Measurements from ENCODE around the gene PTPRN.

Gene PTPRN

GRCh38 chr2:219309278-219309677 lies at the start of gene PTPRN:
Gene PTPRN, minus strand, starts transcription at chr2:219309401. Its CDS starts 69 bp downstream, at chr2:219309332.
- DNase-seq (ENCODE audit: low spot score in 2 of 2) (no peak), ATAC-seq (ENCODE audit: low read depth) (no peak)
- H3K27ac Mint-ChIP-seq: no peak within 1 kb of the TSS
- no peak within 1 kb of the TSS for H3K4me3 Mint-ChIP-seq
- H3K36me3 Mint-ChIP-seq: no peaks in the 10 kb centered on the region
- H3K9me3 Mint-ChIP-seq: peaks cover 3% of the 10 kb centered on the region
- no peaks in the 10 kb centered on the region for H3K4me1 Mint-ChIP-seq
- H3K27me3 Mint-ChIP-seq: peaks cover 31% of the 10 kb centered on the region

GRCh38 chr2:219358170-219359075 lies 49.2 kb upstream of the PTPRN start:
- H3K27me3 Mint-ChIP-seq: peaks cover 25% of the 10 kb centered on the region
- H3K27ac Mint-ChIP-seq: no peak overlapping the region
- H3K36me3 Mint-ChIP-seq: peaks cover 6% of the 10 kb centered on the region
- H3K9me3 Mint-ChIP-seq: no peaks in the 10 kb centered on the region
- DNase-seq (ENCODE audit: low spot score in 2 of 2) (no peak), ATAC-seq (ENCODE audit: low read depth) (no peak)
- no peak overlapping the region for H3K4me3 Mint-ChIP-seq
- no peaks in the 10 kb centered on the region for H3K4me1 Mint-ChIP-seq

- peaks cover 5% of the 10 kb centered on the region for H3K36me3 Mint-ChIP-seq
- H3K27me3 Mint-ChIP-seq: peaks cover 27% of the 10 kb centered on the region
- no peak overlapping the region for H3K4me3 Mint-ChIP-seq
Observed at GRCh38 chr2:219356834-219357233, 47.6 kb upstream of the PTPRN start.

GRCh38 chr2:219354582-219354981 lies 45.4 kb upstream of the PTPRN start:
- ATAC-seq (ENCODE audit: low read depth) (no peak), DNase-seq (ENCODE audit: low spot score in 2 of 2) (no peak)
- H3K9me3 Mint-ChIP-seq: no peaks in the 10 kb centered on the region
- H3K27ac Mint-ChIP-seq: no peak overlapping the region
- H3K27me3 Mint-ChIP-seq: peaks cover 23% of the 10 kb centered on the region
- no peaks in the 10 kb centered on the region for H3K4me1 Mint-ChIP-seq
- H3K4me3 Mint-ChIP-seq: no peak overlapping the region
- H3K36me3 Mint-ChIP-seq: no peaks in the 10 kb centered on the region

More at GRCh38 chr2:219356834-219357233, 47.6 kb upstream of the PTPRN start:
- DNase-seq (ENCODE audit: low spot score in 2 of 2) (no peak), ATAC-seq (ENCODE audit: low read depth) (no peak)
- no peak overlapping the region for H3K27ac Mint-ChIP-seq
- H3K9me3 Mint-ChIP-seq: no peaks in the 10 kb centered on the region
- no peaks in the 10 kb centered on the region for H3K4me1 Mint-ChIP-seq

GRCh38 chr2:219353129-219353528 lies 43.9 kb upstream of the PTPRN start:
- H3K27me3 Mint-ChIP-seq: peaks cover 23% of the 10 kb centered on the region
- no peak overlapping the region for H3K4me3 Mint-ChIP-seq
- H3K27ac Mint-ChIP-seq: no peak overlapping the region
- ATAC-seq (ENCODE audit: low read depth): no peak
- no peaks in the 10 kb centered on the region for H3K36me3 Mint-ChIP-seq
- no peak for DNase-seq (ENCODE audit: low spot score in 2 of 2)
- no peaks in the 10 kb centered on the region for H3K9me3 Mint-ChIP-seq
- H3K4me1 Mint-ChIP-seq: no peaks in the 10 kb centered on the region

GRCh38 chr2:219352448-219353023 lies 43.3 kb upstream of the PTPRN start:
- no peak overlapping the region for H3K4me3 Mint-ChIP-seq
- peaks cover 25% of the 10 kb centered on the region for H3K27me3 Mint-ChIP-seq
- H3K27ac Mint-ChIP-seq: no peak overlapping the region
- no peaks in the 10 kb centered on the region for H3K4me1 Mint-ChIP-seq
- DNase-seq (ENCODE audit: low spot score in 2 of 2) (peak; percentile 33 to 59), ATAC-seq (ENCODE audit: low read depth) (peak; percentile 67)
- no peaks in the 10 kb centered on the region for H3K9me3 Mint-ChIP-seq
- no peaks in the 10 kb centered on the region for H3K36me3 Mint-ChIP-seq

- H3K4me1 Mint-ChIP-seq: no peaks in the 10 kb centered on the region
- H3K27me3 Mint-ChIP-seq: peaks cover 21% of the 10 kb centered on the region
Observed at GRCh38 chr2:219350710-219351221, 41.6 kb upstream of the PTPRN start.

GRCh38 chr2:219350215-219350614 lies 41.0 kb upstream of the PTPRN start:
- Mint-ChIP-seq H3K4me1 (no peaks in the 10 kb centered on the region), H3K4me3 (no peak overlapping the region), H3K27ac (no peak overlapping the region), H3K36me3 (no peaks in the 10 kb centered on the region), H3K27me3 (peaks cover 18% of the 10 kb centered on the region), H3K9me3 (no peaks in the 10 kb centered on the region)
- no peak for ATAC-seq (ENCODE audit: low read depth)
- no peak for DNase-seq (ENCODE audit: low spot score in 2 of 2)

More at GRCh38 chr2:219350710-219351221, 41.6 kb upstream of the PTPRN start:
- Mint-ChIP-seq H3K27ac (no peak overlapping the region), H3K9me3 (no peaks in the 10 kb centered on the region), H3K36me3 (no peaks in the 10 kb centered on the region), H3K4me3 (no peak overlapping the region)
- no peak for DNase-seq (ENCODE audit: low spot score in 2 of 2)
- ATAC-seq (ENCODE audit: low read depth): peak; percentile 14

- no peak for DNase-seq (ENCODE audit: low spot score in 2 of 2)
- Mint-ChIP-seq H3K4me3 (no peak overlapping the region), H3K9me3 (no peaks in the 10 kb centered on the region), H3K27me3 (peaks cover 10% of the 10 kb centered on the region), H3K36me3 (no peaks in the 10 kb centered on the region), H3K27ac (no peak overlapping the region), H3K4me1 (peaks cover 4% of the 10 kb centered on the region)
- no peak for ATAC-seq (ENCODE audit: low read depth)
Observed at GRCh38 chr2:219344751-219345430, 35.7 kb upstream of the PTPRN start.

- Mint-ChIP-seq H3K36me3 (peaks cover 2% of the 10 kb centered on the region), H3K4me1 (no peaks in the 10 kb centered on the region), H3K27me3 (peaks cover 25% of the 10 kb centered on the region), H3K27ac (no peak overlapping the region), H3K9me3 (peaks cover 11% of the 10 kb centered on the region), H3K4me3 (no peak overlapping the region)
- ATAC-seq (ENCODE audit: low read depth) (no peak), DNase-seq (ENCODE audit: low spot score in 2 of 2) (no peak)
Observed at GRCh38 chr2:219335373-219335786, 26.2 kb upstream of the PTPRN start.

- Mint-ChIP-seq H3K36me3 (peaks cover 2% of the 10 kb centered on the region), H3K4me3 (no peak overlapping the region), H3K27ac (no peak overlapping the region), H3K27me3 (peaks cover 27% of the 10 kb centered on the region), H3K9me3 (peaks cover 11% of the 10 kb centered on the region), H3K4me1 (no peaks in the 10 kb centered on the region)
- DNase-seq (ENCODE audit: low spot score in 2 of 2) (no peak), ATAC-seq (ENCODE audit: low read depth) (no peak)
Observed at GRCh38 chr2:219334076-219334475, 24.9 kb upstream of the PTPRN start.

GRCh38 chr2:219332542-219332941 lies 23.3 kb upstream of the PTPRN start, which contains the start of gene RESP18:
Gene RESP18, minus strand, starts transcription at chr2:219332744.
- DNase-seq (ENCODE audit: low spot score in 2 of 2) (no peak), ATAC-seq (ENCODE audit: low read depth) (no peak)
- Mint-ChIP-seq H3K27me3 (peaks cover 27% of the 10 kb centered on the region), H3K4me1 (no peaks in the 10 kb centered on the region), H3K9me3 (peaks cover 11% of the 10 kb centered on the region), H3K27ac (no peak within 1 kb of the TSS), H3K4me3 (no peak within 1 kb of the TSS), H3K36me3 (peaks cover 2% of the 10 kb centered on the region)

- Mint-ChIP-seq H3K4me3 (no peak overlapping the region), H3K9me3 (peaks cover 11% of the 10 kb centered on the region), H3K4me1 (no peaks in the 10 kb centered on the region), H3K27me3 (peaks cover 30% of the 10 kb centered on the region), H3K36me3 (peaks cover 2% of the 10 kb centered on the region), H3K27ac (no peak overlapping the region)
- ATAC-seq (ENCODE audit: low read depth) (no peak), DNase-seq (ENCODE audit: low spot score in 2 of 2) (no peak)
Observed at GRCh38 chr2:219331560-219332213, 22.5 kb upstream of the PTPRN start.

Data from memory B cell (primary cell).